RWPE2 (cell line): ENCODE measurements around the gene MMP23B.

ENCODE experiments used
- ATAC-seq: fragments of 200-7000 bp; cut with Tn5 transposase; 3 replicates; pipeline ENCODE4 v1.9.1; 2021; ENCODE audit warnings: low read depth
- DNase-seq: peaks from one replicate; pipeline ENCODE4 v3.0.0-alpha.2; 2020; ENCODE audit warnings: low spot score
- H3K27ac ChIP-seq: fragments of 450-650 bp; 2 replicates; pipeline ENCODE4 v1.5.1; 2017; ENCODE audit warnings: mild to moderate bottlenecking; ENCODE audit not compliant: poor library complexity, severe bottlenecking
- H3K27me3 ChIP-seq: fragments of 250-450 bp; sonication (Bioruptor Pico); 2 replicates; pipeline ENCODE4 v1.5.1; 2021; ENCODE audit warnings: mild to moderate bottlenecking, moderate library complexity; ENCODE audit not compliant: insufficient read depth, poor library complexity, severe bottlenecking
- H3K36me3 ChIP-seq: fragments of 250-450 bp; sonication (Bioruptor Pico); 2 replicates; pipeline ENCODE4 v1.5.1; 2020; ENCODE audit warnings: low read depth, mild to moderate bottlenecking, moderate library complexity
- H3K4me1 ChIP-seq: fragments of 250-450 bp; sonication (Bioruptor Pico); 2 replicates; pipeline ENCODE4 v1.5.1; 2021; ENCODE audit warnings: mild to moderate bottlenecking, moderate library complexity; ENCODE audit not compliant: insufficient read depth, poor library complexity, severe bottlenecking
- H3K4me3 ChIP-seq: fragments of 250-450 bp; sonication (Bioruptor Pico); 2 replicates; pipeline ENCODE4 v1.5.1; 2021; ENCODE audit warnings: mild to moderate bottlenecking, moderate library complexity; ENCODE audit not compliant: severe bottlenecking
- H3K9me3 ChIP-seq: fragments of 250-450 bp; sonication (Bioruptor Pico); 2 replicates; pipeline ENCODE4 v1.5.1; 2021; ENCODE audit warnings: mild to moderate bottlenecking, moderate library complexity; ENCODE audit not compliant: severe bottlenecking
- TF ChIP-seq, protein P1 (sequence below): fragments of 450-650 bp; IDR thresholded peaks from one replicate; pipeline ENCODE4 v1.5.1; 2017; ENCODE audit warnings: mild to moderate bottlenecking, moderate library complexity; ENCODE audit not compliant: poor library complexity, severe bottlenecking

MMP23B gene

DNA sequence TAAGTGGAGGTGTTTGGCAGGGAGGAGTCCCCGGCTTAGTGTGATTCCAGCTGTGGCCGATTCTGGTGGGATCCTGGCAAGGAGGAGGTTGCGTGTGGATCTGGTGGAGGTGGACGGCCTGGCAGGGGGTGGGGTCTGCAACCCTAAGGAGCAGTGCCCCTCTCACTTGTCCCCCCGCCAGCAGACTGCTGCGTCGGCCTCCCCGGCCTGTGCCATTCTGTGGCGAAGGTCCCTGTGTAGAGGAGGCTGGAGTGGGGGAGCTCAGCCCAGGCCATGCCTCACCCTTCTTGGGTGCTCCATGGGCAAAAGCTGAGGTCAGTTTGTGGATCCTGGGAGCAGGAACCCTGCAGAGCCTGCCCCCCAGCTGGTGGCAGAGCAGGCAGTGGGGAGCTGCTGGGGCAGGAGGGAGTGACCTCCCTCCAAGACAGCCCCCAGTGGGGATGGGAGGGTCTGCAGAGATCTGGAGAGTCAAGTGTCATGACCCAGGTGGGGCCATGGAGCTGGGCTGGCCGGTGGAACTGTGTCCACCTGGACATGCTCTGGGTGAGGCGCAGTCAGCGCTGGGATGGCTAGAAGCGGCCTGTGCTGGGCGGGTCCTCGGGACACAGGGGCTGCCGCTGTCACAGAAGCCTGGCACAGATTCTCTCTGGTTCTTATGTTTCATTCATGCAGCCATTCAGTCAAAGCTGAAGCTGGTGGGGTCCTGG lies 11.4 kb upstream of the MMP23B start:
- no peaks in the 10 kb centered on the region for H3K4me1 ChIP-seq
- no peak for ATAC-seq
- no peak overlapping the region for H3K4me3 ChIP-seq

DNA sequence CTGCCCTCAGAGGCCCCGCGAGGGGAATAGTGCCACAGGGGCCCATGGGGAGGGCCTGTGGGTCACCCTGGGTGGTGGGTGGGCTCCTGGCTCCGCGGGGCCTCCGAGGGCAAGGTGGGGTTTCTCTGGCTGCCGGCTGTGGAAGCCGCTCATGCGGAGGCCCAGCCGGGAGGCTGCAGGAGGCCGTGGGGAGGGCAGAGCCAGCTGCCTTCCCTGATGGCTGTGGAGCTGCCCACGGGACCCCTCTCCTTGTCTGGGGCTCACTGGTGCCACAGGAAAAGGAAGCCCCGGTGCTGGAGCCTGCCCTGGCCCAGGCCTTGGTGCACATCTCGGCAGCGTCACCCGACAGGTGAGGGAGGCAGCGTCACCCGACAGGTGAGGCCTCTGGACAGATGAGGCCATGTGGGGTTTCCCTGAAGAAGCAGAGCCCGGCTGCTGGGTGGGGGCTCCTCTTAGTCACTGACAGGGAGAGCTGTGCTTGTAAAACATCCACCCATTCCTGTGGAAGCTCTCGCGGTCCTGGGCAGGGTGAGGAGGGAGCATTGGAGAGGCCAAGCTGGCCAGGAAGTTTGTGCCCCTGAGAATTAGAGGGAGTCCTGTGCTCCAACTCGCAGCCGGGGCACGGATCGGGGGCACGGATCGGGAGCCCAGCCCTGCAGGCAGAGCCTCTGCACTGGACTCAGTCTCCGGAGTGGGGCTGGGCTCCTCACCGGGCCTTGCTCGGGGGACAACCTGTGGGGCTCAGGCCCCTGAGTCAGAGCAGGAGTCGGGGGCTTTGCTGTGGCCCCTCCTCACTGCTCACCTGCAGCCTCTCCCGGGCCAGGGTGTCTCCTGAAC lies 10.6 kb upstream of the MMP23B start:
- H3K36me3 ChIP-seq = no peaks in the 10 kb centered on the region
- TF ChIP-seq, protein P1, sequence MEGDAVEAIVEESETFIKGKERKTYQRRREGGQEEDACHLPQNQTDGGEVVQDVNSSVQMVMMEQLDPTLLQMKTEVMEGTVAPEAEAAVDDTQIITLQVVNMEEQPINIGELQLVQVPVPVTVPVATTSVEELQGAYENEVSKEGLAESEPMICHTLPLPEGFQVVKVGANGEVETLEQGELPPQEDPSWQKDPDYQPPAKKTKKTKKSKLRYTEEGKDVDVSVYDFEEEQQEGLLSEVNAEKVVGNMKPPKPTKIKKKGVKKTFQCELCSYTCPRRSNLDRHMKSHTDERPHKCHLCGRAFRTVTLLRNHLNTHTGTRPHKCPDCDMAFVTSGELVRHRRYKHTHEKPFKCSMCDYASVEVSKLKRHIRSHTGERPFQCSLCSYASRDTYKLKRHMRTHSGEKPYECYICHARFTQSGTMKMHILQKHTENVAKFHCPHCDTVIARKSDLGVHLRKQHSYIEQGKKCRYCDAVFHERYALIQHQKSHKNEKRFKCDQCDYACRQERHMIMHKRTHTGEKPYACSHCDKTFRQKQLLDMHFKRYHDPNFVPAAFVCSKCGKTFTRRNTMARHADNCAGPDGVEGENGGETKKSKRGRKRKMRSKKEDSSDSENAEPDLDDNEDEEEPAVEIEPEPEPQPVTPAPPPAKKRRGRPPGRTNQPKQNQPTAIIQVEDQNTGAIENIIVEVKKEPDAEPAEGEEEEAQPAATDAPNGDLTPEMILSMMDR = no peak
- no peaks in the 10 kb centered on the region for H3K4me1 ChIP-seq
- no peaks in the 10 kb centered on the region for H3K27me3 ChIP-seq
- no peak for DNase-seq
- ATAC-seq = no peak
- H3K27ac ChIP-seq = no peak overlapping the region
- H3K9me3 ChIP-seq = no peaks in the 10 kb centered on the region
- no peak overlapping the region for H3K4me3 ChIP-seq

More for the DNA sequence above, 11.4 kb upstream of the MMP23B start:
- Histone ChIP-seq H3K27me3 (no peaks in the 10 kb centered on the region), H3K9me3 (no peaks in the 10 kb centered on the region), H3K27ac (no peak overlapping the region), H3K36me3 (no peaks in the 10 kb centered on the region)
- no peak for DNase-seq
- TF ChIP-seq, protein P1 = no peak

DNA sequence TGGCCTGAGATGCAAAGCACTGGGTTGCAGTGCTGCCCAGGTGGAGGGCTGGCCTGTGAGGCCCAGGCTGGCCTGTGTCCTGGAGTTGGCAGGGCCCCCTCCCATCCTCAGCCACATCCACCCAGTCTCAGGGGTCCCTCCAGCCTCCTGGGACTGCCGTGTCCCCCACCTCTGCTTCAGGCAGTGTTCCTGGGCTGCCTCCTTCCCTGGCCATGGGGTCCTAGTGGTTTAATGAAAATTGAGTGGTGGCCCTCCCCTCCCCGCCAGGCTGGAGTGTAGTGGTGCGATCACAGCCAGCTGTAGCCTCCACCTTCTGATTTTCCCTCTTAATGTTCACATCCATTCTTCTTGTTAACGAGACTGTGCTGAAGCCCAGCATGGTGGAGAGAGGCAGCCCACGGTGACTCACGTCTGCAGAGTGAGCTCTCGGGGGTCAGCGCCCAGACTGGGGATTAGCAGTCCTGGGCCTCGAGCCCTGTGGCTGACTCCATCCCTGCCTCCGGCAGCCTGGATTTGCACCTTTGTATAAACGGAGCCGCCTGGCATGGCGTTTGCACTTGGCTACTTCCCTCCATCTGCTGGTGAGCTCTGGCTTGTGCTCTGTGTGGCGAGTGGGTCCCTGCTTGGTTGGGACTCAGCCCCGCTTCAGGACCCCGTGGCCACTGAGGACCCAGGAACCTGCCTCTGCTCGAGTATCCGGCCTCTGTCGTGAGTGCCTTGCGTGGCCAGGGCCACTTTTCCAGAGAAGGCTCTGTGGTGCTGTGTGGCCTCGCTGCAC lies 9.8 kb upstream of the MMP23B start:
- TF ChIP-seq, protein P1 = no peak
- DNase-seq (no peak), ATAC-seq (no peak)
- no peaks in the 10 kb centered on the region for H3K4me1 ChIP-seq
- H3K27ac ChIP-seq = no peak overlapping the region
- no peaks in the 10 kb centered on the region for H3K27me3 ChIP-seq
- H3K9me3 ChIP-seq = no peaks in the 10 kb centered on the region
- no peaks in the 10 kb centered on the region for H3K36me3 ChIP-seq
- H3K4me3 ChIP-seq = no peak overlapping the region

GRCh38 chr1:1622788-1623094 lies 9.2 kb upstream of the MMP23B start:
- Histone ChIP-seq H3K36me3 (no peaks in the 10 kb centered on the region), H3K27me3 (no peaks in the 10 kb centered on the region), H3K4me1 (no peaks in the 10 kb centered on the region), H3K4me3 (no peak overlapping the region), H3K9me3 (no peaks in the 10 kb centered on the region), H3K27ac (no peak overlapping the region)
- TF ChIP-seq, protein P1 = no peak
- ATAC-seq (no peak), DNase-seq (no peak)
